KMS-11 (cell line): ENCODE results near the gene FNDC3B.

Source experiments
- H2AFZ ChIP-seq: fragments of 200-600 bp; sonication (generic); 2 replicates; pipeline ENCODE4 v1.6.1; 2016; ENCODE audit warnings: antibody characterized with exemption, mixed run types, low read depth
- H3K27ac ChIP-seq: fragments of 200-600 bp; sonication (generic); 2 replicates; pipeline ENCODE4 v1.6.1; 2016; ENCODE audit warnings: mild to moderate bottlenecking, mixed run types
- H3K27me3 ChIP-seq: fragments of 200-600 bp; sonication (generic); 2 replicates; pipeline ENCODE4 v1.6.1; 2017; ENCODE audit warnings: mild to moderate bottlenecking, low read depth, mixed run types, moderate library complexity; ENCODE audit not compliant: insufficient read depth
- H3K36me3 ChIP-seq: fragments of 200-600 bp; sonication (generic); 2 replicates; pipeline ENCODE4 v1.6.1; 2017; ENCODE audit warnings: mild to moderate bottlenecking, mixed run types; ENCODE audit not compliant: insufficient read depth
- H3K4me1 ChIP-seq: fragments of 200-600 bp; sonication (generic); 2 replicates; pipeline ENCODE4 v1.6.1; 2016; ENCODE audit warnings: mild to moderate bottlenecking, low read depth, mixed run types; ENCODE audit not compliant: poor library complexity, severe bottlenecking
- H3K4me2 ChIP-seq: fragments of 200-600 bp; sonication (generic); 2 replicates; pipeline ENCODE4 v1.7.0; 2016; ENCODE audit warnings: mild to moderate bottlenecking, mixed run types
- H3K4me3 ChIP-seq: fragments of 200-600 bp; sonication (generic); IDR thresholded peaks from 2 replicates; pipeline ENCODE4 v1.6.1; 2017; ENCODE audit warnings: low read depth, low read length, mixed read lengths; ENCODE audit not compliant: insufficient read depth
- H3K79me2 ChIP-seq: fragments of 200-600 bp; sonication (generic); 2 replicates; pipeline ENCODE4 v1.6.1; 2016; ENCODE audit warnings: low read depth, mixed run types; ENCODE audit not compliant: insufficient read depth
- H3K9ac ChIP-seq: fragments of 200-600 bp; sonication (generic); 2 replicates; pipeline ENCODE4 v1.6.1; 2016; ENCODE audit warnings: mild to moderate bottlenecking, mixed run types
- H4K20me1 ChIP-seq: fragments of 200-600 bp; sonication (generic); 2 replicates; pipeline ENCODE4 v1.6.1; 2016; ENCODE audit warnings: mild to moderate bottlenecking, mixed run types; ENCODE audit not compliant: insufficient read depth
- TF ChIP-seq, protein P1 (sequence below): fragments of 200-600 bp; sonication (generic); conservative IDR thresholded peaks from 2 replicates; pipeline ENCODE4 v1.6.1; 2017; ENCODE audit warnings: low read depth, mild to moderate bottlenecking, antibody characterized with exemption, low read length, moderate library complexity, mixed read lengths

The FNDC3B gene

DNA sequence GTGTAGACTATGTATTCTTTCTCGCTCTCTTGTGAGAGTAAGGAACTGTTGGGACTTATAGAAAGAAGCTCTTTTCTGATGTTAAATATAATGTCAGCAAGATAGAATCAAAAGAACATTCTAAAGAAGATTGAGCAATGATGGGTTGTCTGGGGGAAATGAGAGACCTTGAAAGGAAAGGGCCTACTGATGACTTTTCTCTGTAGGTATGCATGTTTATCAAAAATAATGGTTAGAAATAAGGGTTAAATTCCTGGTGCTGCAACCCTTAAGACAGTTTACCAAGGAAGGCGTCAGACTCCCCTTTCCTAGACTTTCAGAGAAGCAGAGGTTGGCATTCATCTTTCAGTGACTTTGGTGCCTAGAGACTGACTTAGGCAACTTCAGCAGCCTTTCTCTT is 339.1 kb downstream of the FNDC3B start:
- H3K4me2 ChIP-seq: no peak overlapping the region
- peaks cover 9% of the 10 kb centered on the region; the same call in 1 of the 2 replicates for H3K36me3 ChIP-seq
- no peak overlapping the region for H3K4me3 ChIP-seq
- H2AFZ ChIP-seq: no peak overlapping the region
- no peak overlapping the region for H3K27ac ChIP-seq
- H3K4me1 ChIP-seq: no peaks in the 10 kb centered on the region
- no peaks in the 10 kb centered on the region for H3K27me3 ChIP-seq
- TF ChIP-seq, protein P1, sequence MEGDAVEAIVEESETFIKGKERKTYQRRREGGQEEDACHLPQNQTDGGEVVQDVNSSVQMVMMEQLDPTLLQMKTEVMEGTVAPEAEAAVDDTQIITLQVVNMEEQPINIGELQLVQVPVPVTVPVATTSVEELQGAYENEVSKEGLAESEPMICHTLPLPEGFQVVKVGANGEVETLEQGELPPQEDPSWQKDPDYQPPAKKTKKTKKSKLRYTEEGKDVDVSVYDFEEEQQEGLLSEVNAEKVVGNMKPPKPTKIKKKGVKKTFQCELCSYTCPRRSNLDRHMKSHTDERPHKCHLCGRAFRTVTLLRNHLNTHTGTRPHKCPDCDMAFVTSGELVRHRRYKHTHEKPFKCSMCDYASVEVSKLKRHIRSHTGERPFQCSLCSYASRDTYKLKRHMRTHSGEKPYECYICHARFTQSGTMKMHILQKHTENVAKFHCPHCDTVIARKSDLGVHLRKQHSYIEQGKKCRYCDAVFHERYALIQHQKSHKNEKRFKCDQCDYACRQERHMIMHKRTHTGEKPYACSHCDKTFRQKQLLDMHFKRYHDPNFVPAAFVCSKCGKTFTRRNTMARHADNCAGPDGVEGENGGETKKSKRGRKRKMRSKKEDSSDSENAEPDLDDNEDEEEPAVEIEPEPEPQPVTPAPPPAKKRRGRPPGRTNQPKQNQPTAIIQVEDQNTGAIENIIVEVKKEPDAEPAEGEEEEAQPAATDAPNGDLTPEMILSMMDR: no peak
- H4K20me1 ChIP-seq: no peaks in the 10 kb centered on the region
- no peaks in the 10 kb centered on the region for H3K79me2 ChIP-seq
- no peak overlapping the region for H3K9ac ChIP-seq

DNA sequence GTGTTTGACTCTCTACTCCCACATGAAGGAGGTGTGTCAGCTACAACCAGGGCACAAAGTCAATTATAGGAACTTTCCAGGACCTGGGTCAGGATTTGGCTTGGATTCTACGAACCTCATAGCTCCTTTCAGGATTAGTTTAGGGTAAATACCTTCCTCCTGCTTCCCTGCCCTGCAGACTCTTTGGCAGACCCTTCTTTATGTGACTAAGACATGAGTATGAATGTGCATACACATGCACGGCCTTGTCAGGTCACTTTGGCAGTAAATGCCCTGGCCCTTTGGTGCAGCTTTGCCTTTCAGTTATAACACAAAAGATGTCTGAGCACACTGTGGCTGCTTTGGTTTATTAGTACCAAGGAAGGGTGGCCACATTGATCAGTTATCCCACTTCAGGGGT is 340.0 kb downstream of the FNDC3B start:
- Histone ChIP-seq H2AFZ (no peak overlapping the region), H3K9ac (no peak overlapping the region), H3K27ac (no peak overlapping the region), H4K20me1 (no peaks in the 10 kb centered on the region), H3K4me3 (no peak overlapping the region), H3K79me2 (no peaks in the 10 kb centered on the region), H3K4me2 (no peak overlapping the region), H3K27me3 (no peaks in the 10 kb centered on the region), H3K4me1 (no peaks in the 10 kb centered on the region), H3K36me3 (peaks cover 9% of the 10 kb centered on the region; the same call in 1 of the 2 replicates)
- TF ChIP-seq, protein P1: no peak

DNA sequence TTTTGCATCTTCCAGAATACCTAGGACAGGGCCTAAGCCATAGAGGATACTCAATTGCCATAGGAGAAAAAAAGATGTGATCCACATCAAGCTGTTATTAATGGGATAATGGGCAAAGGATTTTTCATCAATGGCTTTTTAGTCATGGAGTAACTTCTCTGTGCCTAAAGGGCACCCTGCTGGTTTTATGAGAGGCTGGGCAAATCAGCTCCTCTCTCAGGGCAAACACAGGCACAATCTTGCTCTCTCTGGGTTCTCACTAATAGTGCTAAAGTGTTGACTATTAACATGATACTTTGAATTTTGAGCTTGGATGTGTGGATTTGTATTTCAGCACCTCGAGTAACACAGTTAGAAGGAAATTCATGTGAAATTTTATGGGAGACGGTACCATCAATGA is 341.3 kb downstream of the FNDC3B start:
- no peaks in the 10 kb centered on the region for H3K27me3 ChIP-seq
- peaks cover 9% of the 10 kb centered on the region; the same call in 1 of the 2 replicates for H3K36me3 ChIP-seq
- H3K4me1 ChIP-seq: no peaks in the 10 kb centered on the region
- H3K27ac ChIP-seq: no peak overlapping the region
- no peak overlapping the region for H3K9ac ChIP-seq
- TF ChIP-seq, protein P1: no peak
- H3K79me2 ChIP-seq: no peaks in the 10 kb centered on the region
- no peak overlapping the region for H3K4me3 ChIP-seq
- H4K20me1 ChIP-seq: no peaks in the 10 kb centered on the region
- no peak overlapping the region for H3K4me2 ChIP-seq
- no peak overlapping the region for H2AFZ ChIP-seq

DNA sequence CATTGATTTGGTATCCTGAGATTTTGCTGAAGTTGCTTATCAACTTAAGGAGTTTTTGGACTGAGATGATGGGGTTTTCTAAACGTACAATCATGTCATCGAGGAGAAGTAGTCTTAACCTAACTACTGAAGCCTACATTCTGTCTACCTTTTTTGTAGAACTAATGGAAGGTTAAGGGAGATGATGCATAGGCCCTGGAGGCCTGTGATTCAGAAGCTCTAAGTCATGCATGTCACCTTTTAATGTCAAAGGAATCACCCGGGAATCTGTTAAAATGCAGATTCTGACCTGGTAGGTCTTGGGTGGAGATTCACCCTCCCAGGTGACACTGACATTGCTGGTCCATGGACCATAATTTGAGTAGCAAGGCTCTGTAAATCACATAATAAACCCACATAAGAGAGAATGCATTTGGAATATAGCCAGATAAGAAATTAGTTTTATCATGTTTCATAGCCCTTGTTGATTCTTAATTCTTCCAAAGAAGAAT is 344.0 kb downstream of the FNDC3B start:
- Histone ChIP-seq H2AFZ (no peak overlapping the region), H3K79me2 (no peaks in the 10 kb centered on the region), H3K4me1 (no peaks in the 10 kb centered on the region), H4K20me1 (no peaks in the 10 kb centered on the region), H3K4me2 (no peak overlapping the region), H3K4me3 (no peak overlapping the region), H3K36me3 (peaks cover 9% of the 10 kb centered on the region; the same call in 1 of the 2 replicates), H3K27ac (no peak overlapping the region), H3K27me3 (no peaks in the 10 kb centered on the region), H3K9ac (no peak overlapping the region)
- TF ChIP-seq, protein P1: no peak
